Measurements from ENCODE around the gene LSM3. TPM values are rescaled to one million over a fixed set of nuclear protein-coding genes. Genes with fewer than 3 reads are reported as not detected.

LSM3 gene
- total RNA-seq, 1 experiment from 2014 or later: 11.9 TPM

- DNase-seq (ENCODE audit: low read depth, low spot score) (no peak), ATAC-seq (no peak)
- Histone ChIP-seq H3K4me3 (ENCODE audit: low read depth in 2 of 2, low read length in 2 of 2) (no peak overlapping the region), H3K9me3 (ENCODE audit: control insufficient read depth, insufficient read depth, low read depth, low read length) (no peaks in the 10 kb centered on the region), H3K36me3 (ENCODE audit: control insufficient read depth, insufficient read depth, low read length) (peaks cover 11% of the 10 kb centered on the region), H3K27ac (ENCODE audit: low read length) (no peak overlapping the region), H3K27me3 (ENCODE audit: control insufficient read depth, insufficient read depth, low read length) (no peaks in the 10 kb centered on the region), H3K4me1 (ENCODE audit: control insufficient read depth, insufficient read depth, low read length) (peaks cover 8% of the 10 kb centered on the region)
- in situ Hi-C loops (cut with HindIII; ENCODE audit: low pct_unique_long_range_greater_than_20kb, low sequenced_read_pairs) (no loop called here), intact Hi-C loops (cut with micrococcal nuclease; ENCODE audit: unreplicated experiment) (no loop called here)
- TF ChIP-seq SIN3A (IDR thresholded peaks at IDR 0.05; ENCODE audit: borderline replicate concordance, insufficient read depth, low read depth, low read length) (no peak), POLR2AphosphoS5 (IDR thresholded peaks at IDR 0.05; ENCODE audit: low read depth, low read length) (no peak), TCF7L2 (IDR thresholded peaks at IDR 0.05; ENCODE audit: low read depth, low read length) (no peak)
- TF ChIP-seq, protein P1, sequence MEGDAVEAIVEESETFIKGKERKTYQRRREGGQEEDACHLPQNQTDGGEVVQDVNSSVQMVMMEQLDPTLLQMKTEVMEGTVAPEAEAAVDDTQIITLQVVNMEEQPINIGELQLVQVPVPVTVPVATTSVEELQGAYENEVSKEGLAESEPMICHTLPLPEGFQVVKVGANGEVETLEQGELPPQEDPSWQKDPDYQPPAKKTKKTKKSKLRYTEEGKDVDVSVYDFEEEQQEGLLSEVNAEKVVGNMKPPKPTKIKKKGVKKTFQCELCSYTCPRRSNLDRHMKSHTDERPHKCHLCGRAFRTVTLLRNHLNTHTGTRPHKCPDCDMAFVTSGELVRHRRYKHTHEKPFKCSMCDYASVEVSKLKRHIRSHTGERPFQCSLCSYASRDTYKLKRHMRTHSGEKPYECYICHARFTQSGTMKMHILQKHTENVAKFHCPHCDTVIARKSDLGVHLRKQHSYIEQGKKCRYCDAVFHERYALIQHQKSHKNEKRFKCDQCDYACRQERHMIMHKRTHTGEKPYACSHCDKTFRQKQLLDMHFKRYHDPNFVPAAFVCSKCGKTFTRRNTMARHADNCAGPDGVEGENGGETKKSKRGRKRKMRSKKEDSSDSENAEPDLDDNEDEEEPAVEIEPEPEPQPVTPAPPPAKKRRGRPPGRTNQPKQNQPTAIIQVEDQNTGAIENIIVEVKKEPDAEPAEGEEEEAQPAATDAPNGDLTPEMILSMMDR (IDR thresholded peaks at IDR 0.05): no peak
- TF ChIP-seq, protein P2, sequence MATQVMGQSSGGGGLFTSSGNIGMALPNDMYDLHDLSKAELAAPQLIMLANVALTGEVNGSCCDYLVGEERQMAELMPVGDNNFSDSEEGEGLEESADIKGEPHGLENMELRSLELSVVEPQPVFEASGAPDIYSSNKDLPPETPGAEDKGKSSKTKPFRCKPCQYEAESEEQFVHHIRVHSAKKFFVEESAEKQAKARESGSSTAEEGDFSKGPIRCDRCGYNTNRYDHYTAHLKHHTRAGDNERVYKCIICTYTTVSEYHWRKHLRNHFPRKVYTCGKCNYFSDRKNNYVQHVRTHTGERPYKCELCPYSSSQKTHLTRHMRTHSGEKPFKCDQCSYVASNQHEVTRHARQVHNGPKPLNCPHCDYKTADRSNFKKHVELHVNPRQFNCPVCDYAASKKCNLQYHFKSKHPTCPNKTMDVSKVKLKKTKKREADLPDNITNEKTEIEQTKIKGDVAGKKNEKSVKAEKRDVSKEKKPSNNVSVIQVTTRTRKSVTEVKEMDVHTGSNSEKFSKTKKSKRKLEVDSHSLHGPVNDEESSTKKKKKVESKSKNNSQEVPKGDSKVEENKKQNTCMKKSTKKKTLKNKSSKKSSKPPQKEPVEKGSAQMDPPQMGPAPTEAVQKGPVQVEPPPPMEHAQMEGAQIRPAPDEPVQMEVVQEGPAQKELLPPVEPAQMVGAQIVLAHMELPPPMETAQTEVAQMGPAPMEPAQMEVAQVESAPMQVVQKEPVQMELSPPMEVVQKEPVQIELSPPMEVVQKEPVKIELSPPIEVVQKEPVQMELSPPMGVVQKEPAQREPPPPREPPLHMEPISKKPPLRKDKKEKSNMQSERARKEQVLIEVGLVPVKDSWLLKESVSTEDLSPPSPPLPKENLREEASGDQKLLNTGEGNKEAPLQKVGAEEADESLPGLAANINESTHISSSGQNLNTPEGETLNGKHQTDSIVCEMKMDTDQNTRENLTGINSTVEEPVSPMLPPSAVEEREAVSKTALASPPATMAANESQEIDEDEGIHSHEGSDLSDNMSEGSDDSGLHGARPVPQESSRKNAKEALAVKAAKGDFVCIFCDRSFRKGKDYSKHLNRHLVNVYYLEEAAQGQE (IDR thresholded peaks at IDR 0.05; ENCODE audit: insufficient read depth in 1 of 2, low read depth in 2 of 2, low read length in 1 of 2): no peak
- ChIA-PET CTCF (no interaction called here), POLR2A (no interaction called here)
- BruUV-seq (replicated peaks): no TSS peak
These were observed 47.5 kb upstream of the LSM3 start for GRCh38 chr3:14131134-14131533.

DNA sequence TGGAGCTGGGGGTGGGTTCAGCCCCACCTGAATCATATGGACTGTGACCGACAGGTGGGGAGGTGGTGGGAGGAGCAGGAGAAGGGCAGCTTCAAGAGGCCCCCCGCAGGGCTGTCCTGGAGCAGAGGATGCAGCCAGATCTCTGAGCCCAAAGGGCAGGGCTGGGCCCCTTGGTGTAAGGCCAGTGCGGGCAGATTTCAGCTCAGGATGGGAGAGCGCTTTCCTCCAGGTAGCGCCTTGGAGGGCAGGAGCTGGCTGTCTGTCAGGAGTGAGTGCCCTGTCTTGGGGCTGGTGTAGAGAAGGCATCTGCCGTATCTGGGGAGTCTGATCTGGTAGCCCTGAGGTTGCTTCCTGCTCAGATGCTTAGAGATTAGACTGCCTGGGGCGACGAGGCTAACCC lies 46.5 kb upstream of the LSM3 start:
- H3K4me3 ChIP-seq (ENCODE audit: low read depth in 2 of 2, low read length in 2 of 2): no peak overlapping the region
- no peak for ATAC-seq
- TF ChIP-seq SIN3A (IDR thresholded peaks at IDR 0.05; ENCODE audit: borderline replicate concordance, insufficient read depth, low read depth, low read length) (no peak), POLR2AphosphoS5 (IDR thresholded peaks at IDR 0.05; ENCODE audit: low read depth, low read length) (no peak), TCF7L2 (IDR thresholded peaks at IDR 0.05; ENCODE audit: low read depth, low read length) (no peak)
- TF ChIP-seq, protein P1 (IDR thresholded peaks at IDR 0.05): no peak
- TF ChIP-seq, protein P2 (IDR thresholded peaks at IDR 0.05; ENCODE audit: insufficient read depth in 1 of 2, low read depth in 2 of 2, low read length in 1 of 2): no peak
- no peaks in the 10 kb centered on the region for H3K4me1 ChIP-seq (ENCODE audit: control insufficient read depth, insufficient read depth, low read length)
- H3K27ac ChIP-seq (ENCODE audit: low read length): no peak overlapping the region
- in situ Hi-C loops (cut with HindIII; ENCODE audit: low pct_unique_long_range_greater_than_20kb, low sequenced_read_pairs): no loop called here
- DNase-seq (ENCODE audit: low read depth, low spot score): no peak
- peaks cover 11% of the 10 kb centered on the region for H3K36me3 ChIP-seq (ENCODE audit: control insufficient read depth, insufficient read depth, low read length)
- CTCF ChIA-PET: no interaction called here
- BruUV-seq (replicated peaks): no TSS peak
- POLR2A ChIA-PET: no interaction called here
- intact Hi-C loops (cut with micrococcal nuclease; ENCODE audit: unreplicated experiment): no loop called here
- H3K9me3 ChIP-seq (ENCODE audit: control insufficient read depth, insufficient read depth, low read depth, low read length): no peaks in the 10 kb centered on the region
- H3K27me3 ChIP-seq (ENCODE audit: control insufficient read depth, insufficient read depth, low read length): no peaks in the 10 kb centered on the region
